Measurements from ENCODE around the gene NUDT19. TPM values are rescaled to one million over a fixed set of nuclear protein-coding genes. Genes with fewer than 3 reads are reported as not detected.
"Not testable (repeated sequence)": the region's sequence is repeated elsewhere in the genome, so short reads cannot be mapped to it uniquely, and the experiment has no call there.

The NUDT19 gene
- total RNA-seq, 1 experiment from 2014 or later: 26.7 TPM

DNA sequence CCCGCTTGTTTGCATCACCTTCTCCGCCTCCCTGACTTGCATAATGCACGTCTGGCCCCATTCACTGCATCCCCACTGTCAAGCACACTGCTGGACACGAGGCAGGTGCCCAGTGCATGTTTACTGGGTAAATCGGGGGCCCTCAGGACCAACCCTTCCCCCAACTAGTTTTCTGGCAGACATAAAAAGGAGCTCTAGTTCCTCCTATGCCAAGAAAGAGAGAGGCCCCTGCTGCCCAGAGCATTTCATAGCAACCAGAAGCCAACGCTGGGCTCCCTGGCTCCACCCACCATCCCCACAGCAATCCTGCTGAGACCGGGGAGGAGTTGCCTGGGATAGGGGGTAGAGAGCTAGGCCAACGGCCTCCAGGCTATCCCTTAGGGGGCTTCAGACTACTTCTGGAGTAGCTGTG, 39.9 kb upstream of the NUDT19 start:
- CTCF ChIA-PET: no interaction called here
- Histone ChIP-seq H3K79me2 (ENCODE audit: low read depth) (no peaks in the 10 kb centered on the region), H3F3A (ENCODE audit: insufficient read depth, low read depth) (no peaks in the 10 kb centered on the region), H3K9me3 (ENCODE audit: insufficient read depth, low read depth) (no peaks in the 10 kb centered on the region), H4K20me1 (ENCODE audit: insufficient read depth) (no peaks in the 10 kb centered on the region), H3K4me1 (replicated peaks; ENCODE audit: insufficient read depth) (no peaks in the 10 kb centered on the region), H3K9me2 (ENCODE audit: insufficient read depth) (no peaks in the 10 kb centered on the region), H3K27me3 (ENCODE audit: insufficient read depth, low read depth) (no peaks in the 10 kb centered on the region), H3K36me3 (ENCODE audit: low read depth) (0 out of 2 replicates have a peak, but pooled peaks cover 6% of the 10 kb centered on the region), H3K4me3 (no peak overlapping the region), H3K4me2 (no peak overlapping the region), H3K27ac (no peak overlapping the region), H2AFZ (no peak overlapping the region)
- TF ChIP-seq, protein P1, sequence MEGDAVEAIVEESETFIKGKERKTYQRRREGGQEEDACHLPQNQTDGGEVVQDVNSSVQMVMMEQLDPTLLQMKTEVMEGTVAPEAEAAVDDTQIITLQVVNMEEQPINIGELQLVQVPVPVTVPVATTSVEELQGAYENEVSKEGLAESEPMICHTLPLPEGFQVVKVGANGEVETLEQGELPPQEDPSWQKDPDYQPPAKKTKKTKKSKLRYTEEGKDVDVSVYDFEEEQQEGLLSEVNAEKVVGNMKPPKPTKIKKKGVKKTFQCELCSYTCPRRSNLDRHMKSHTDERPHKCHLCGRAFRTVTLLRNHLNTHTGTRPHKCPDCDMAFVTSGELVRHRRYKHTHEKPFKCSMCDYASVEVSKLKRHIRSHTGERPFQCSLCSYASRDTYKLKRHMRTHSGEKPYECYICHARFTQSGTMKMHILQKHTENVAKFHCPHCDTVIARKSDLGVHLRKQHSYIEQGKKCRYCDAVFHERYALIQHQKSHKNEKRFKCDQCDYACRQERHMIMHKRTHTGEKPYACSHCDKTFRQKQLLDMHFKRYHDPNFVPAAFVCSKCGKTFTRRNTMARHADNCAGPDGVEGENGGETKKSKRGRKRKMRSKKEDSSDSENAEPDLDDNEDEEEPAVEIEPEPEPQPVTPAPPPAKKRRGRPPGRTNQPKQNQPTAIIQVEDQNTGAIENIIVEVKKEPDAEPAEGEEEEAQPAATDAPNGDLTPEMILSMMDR (conservative IDR thresholded peaks at IDR 0.05): no peak
- no peak for TF ChIP-seq EZH2 (IDR thresholded peaks at IDR 0.05; ENCODE audit: low read depth)
- POLR2A ChIA-PET (ENCODE audit: unreplicated experiment): no interaction called here
- BruUV-seq (replicated peaks): no TSS peak
- intact Hi-C loops (cut with micrococcal nuclease; ENCODE audit: unreplicated experiment): no loop called here
- DNase-seq: no peak

DNA sequence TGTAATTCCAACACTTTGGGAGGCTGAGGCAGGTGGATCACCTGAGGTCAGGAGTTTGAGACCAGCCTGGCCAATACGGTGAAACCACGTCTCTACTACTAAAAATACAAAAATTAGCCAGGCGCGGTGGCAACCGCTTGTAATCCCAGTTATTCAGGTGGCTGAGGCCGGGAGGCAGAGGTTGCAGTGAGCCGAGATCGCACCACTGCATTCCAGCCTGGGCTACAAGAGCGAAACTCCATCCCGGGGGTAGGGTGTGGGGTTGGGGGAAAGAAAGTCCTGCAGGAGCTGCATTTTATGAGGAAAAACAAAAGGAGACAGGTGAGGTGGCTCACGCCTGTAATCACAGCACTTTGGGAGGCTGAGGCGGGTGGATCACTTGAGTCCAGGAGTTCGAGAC, 39.3 kb upstream of the NUDT19 start:
- POLR2A ChIA-PET (ENCODE audit: unreplicated experiment); BruUV-seq (replicated peaks); H3K4me2 ChIP-seq; H3K79me2 ChIP-seq (ENCODE audit: low read depth); H3K9me2 ChIP-seq (ENCODE audit: insufficient read depth); H3K27me3 ChIP-seq (ENCODE audit: insufficient read depth, low read depth); H3K36me3 ChIP-seq (ENCODE audit: low read depth); H3F3A ChIP-seq (ENCODE audit: insufficient read depth, low read depth); DNase-seq; H2AFZ ChIP-seq; CTCF ChIA-PET; H3K27ac ChIP-seq; H3K4me1 ChIP-seq (replicated peaks; ENCODE audit: insufficient read depth); intact Hi-C loops (cut with micrococcal nuclease; ENCODE audit: unreplicated experiment); H4K20me1 ChIP-seq (ENCODE audit: insufficient read depth); H3K9me3 ChIP-seq (ENCODE audit: insufficient read depth, low read depth); H3K4me3 ChIP-seq: not testable (repeated sequence)

DNA sequence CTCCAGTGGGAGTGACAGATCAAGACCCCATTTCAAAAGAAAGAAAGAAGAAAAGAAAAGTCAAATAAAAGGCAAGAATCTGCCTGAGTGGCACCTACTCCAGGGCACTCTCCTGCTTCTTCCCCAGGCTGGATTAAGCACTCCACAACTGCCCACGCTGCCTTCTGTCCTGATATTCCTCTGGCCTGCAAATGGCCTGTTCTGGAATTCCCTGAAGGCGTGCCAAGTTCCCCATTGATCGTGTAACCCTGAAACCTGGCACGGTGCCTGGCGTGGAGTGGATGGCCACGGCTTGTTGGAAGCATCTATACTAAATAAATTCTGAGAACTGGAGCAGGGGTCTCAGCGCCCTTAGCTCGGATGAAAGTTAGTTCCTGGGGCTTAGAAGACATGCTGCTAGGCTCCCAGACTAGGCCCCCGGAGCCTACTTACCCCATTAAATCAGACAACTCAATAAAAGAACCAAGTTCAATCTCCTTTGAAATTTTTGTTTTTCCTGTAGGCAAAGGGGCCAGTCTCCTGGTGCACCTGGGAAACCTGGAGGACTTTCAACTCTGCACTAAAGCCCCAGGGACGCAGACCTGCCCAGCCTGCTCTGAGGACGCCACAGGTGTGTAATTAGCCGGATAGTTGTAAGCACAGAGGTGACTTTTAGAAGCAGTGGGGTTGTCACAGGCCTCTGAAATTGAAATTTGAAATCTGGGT, 38.6 kb upstream of the NUDT19 start:
- no peak for TF ChIP-seq EZH2 (IDR thresholded peaks at IDR 0.05; ENCODE audit: low read depth)
- TF ChIP-seq, protein P1 (conservative IDR thresholded peaks at IDR 0.05): no peak
- Histone ChIP-seq H3K4me1 (replicated peaks; ENCODE audit: insufficient read depth) (no peaks in the 10 kb centered on the region), H3K9me2 (ENCODE audit: insufficient read depth) (no peaks in the 10 kb centered on the region), H3K27me3 (ENCODE audit: insufficient read depth, low read depth) (no peaks in the 10 kb centered on the region), H4K20me1 (ENCODE audit: insufficient read depth) (no peaks in the 10 kb centered on the region), H3K36me3 (ENCODE audit: low read depth) (no peaks in the 10 kb centered on the region), H3K27ac (peak overlapping the region; percentile 9; the same call in 1 of the 2 replicates), H2AFZ (no peak overlapping the region), H3K4me3 (no peak overlapping the region), H3K79me2 (ENCODE audit: low read depth) (no peaks in the 10 kb centered on the region), H3F3A (ENCODE audit: insufficient read depth, low read depth) (no peaks in the 10 kb centered on the region), H3K9me3 (ENCODE audit: insufficient read depth, low read depth) (no peaks in the 10 kb centered on the region), H3K4me2 (no peak overlapping the region)
- intact Hi-C loops (cut with micrococcal nuclease; ENCODE audit: unreplicated experiment): no loop called here
- peak in 1 of 2 experiments; percentile 5 for DNase-seq
- ChIA-PET CTCF (no interaction called here), POLR2A (ENCODE audit: unreplicated experiment) (no interaction called here)
- no TSS peak for BruUV-seq (replicated peaks)

DNA sequence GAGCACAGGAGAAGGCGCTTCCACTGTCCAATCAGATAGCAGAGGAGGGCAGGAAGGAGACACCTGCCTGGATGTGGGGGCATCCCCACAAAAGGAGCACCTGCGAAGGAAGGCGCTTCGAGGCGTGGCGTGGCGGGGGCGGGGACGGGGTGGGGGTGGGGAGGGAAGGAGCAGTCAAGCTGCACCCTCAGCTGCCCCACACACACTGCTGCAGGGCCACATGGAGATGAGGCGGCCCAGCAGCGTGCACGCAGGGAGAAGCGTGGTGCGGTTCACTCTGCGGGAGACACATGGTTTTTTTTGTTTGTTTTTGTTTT, 38.1 kb upstream of the NUDT19 start:
- ChIA-PET POLR2A (ENCODE audit: unreplicated experiment) (no interaction called here), CTCF (no interaction called here)
- Histone ChIP-seq H2AFZ (no peak overlapping the region), H3K27ac (no peak overlapping the region), H3K36me3 (ENCODE audit: low read depth) (no peaks in the 10 kb centered on the region), H3F3A (ENCODE audit: insufficient read depth, low read depth) (no peaks in the 10 kb centered on the region), H3K79me2 (ENCODE audit: low read depth) (no peaks in the 10 kb centered on the region), H3K4me3 (no peak overlapping the region), H3K4me1 (replicated peaks; ENCODE audit: insufficient read depth) (no peaks in the 10 kb centered on the region), H4K20me1 (ENCODE audit: insufficient read depth) (no peaks in the 10 kb centered on the region; the same call in 1 of the 2 replicates), H3K4me2 (no peak overlapping the region), H3K27me3 (ENCODE audit: insufficient read depth, low read depth) (no peaks in the 10 kb centered on the region), H3K9me2 (ENCODE audit: insufficient read depth) (no peaks in the 10 kb centered on the region), H3K9me3 (ENCODE audit: insufficient read depth, low read depth) (no peaks in the 10 kb centered on the region)
- BruUV-seq (replicated peaks): no TSS peak
- TF ChIP-seq EZH2 (IDR thresholded peaks at IDR 0.05; ENCODE audit: low read depth): no peak
- TF ChIP-seq, protein P1 (conservative IDR thresholded peaks at IDR 0.05): no peak
- intact Hi-C loops (cut with micrococcal nuclease; ENCODE audit: unreplicated experiment): no loop called here
- DNase-seq: no peak

DNA sequence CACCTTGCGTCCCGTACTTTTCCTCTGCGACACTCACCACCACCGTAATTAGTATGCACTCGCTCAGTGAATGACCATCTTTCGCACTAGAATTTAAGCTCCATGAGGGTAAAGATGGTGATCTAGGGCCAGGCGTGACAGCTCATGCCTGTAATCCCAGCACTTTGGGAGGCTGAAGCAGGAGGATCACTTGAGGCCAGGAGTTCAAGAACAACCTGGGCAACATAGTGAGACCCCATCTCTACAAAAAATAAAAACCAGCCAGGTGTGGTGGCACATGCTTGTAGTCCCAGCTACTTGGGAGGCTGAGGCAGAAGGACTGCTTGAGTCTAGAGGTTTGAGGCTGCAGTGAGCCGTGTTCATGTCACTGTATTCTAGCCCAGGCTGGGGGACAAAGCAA, 35.2 kb upstream of the NUDT19 start:
- H3K9me2 ChIP-seq (ENCODE audit: insufficient read depth); H3K36me3 ChIP-seq (ENCODE audit: low read depth); H3F3A ChIP-seq (ENCODE audit: insufficient read depth, low read depth); H3K79me2 ChIP-seq (ENCODE audit: low read depth); H3K27me3 ChIP-seq (ENCODE audit: insufficient read depth, low read depth); H3K4me3 ChIP-seq; H4K20me1 ChIP-seq (ENCODE audit: insufficient read depth); H3K4me1 ChIP-seq (replicated peaks; ENCODE audit: insufficient read depth); H3K9me3 ChIP-seq (ENCODE audit: insufficient read depth, low read depth); H3K4me2 ChIP-seq; H3K27ac ChIP-seq; CTCF ChIA-PET; POLR2A ChIA-PET (ENCODE audit: unreplicated experiment); BruUV-seq (replicated peaks); DNase-seq; H2AFZ ChIP-seq; intact Hi-C loops (cut with micrococcal nuclease; ENCODE audit: unreplicated experiment): not testable (repeated sequence)
